OCI-LY1 (cell line): Measurements from ENCODE around the gene TNFAIP3.
"Not testable (repeated sequence)": the region's sequence is repeated elsewhere in the genome, so short reads cannot be mapped to it uniquely, and the experiment has no call there.

ENCODE experiments used
- H2AFZ ChIP-seq: fragments of 200-600 bp; sonication (generic), shearing (Covaris generic); 2 replicates; pipeline ENCODE4 v1.6.0; 2014; ENCODE audit warnings: antibody characterized with exemption, mild to moderate bottlenecking, low read length
- H3F3A ChIP-seq: fragments of 200-600 bp; sonication (generic), shearing (Covaris generic); 2 replicates; pipeline ENCODE4 v1.6.0; 2014; ENCODE audit warnings: mild to moderate bottlenecking, antibody characterized with exemption, low read length, moderate library complexity; ENCODE audit not compliant: insufficient read depth
- H3K27ac ChIP-seq: fragments of 200-600 bp; sonication (generic); 2 replicates; pipeline ENCODE4 v1.5.1; 2014; ENCODE audit warnings: low read length, mixed run types, mild to moderate bottlenecking, low read depth; ENCODE audit not compliant: poor library complexity, severe bottlenecking
- H3K27me3 ChIP-seq: fragments of 200-600 bp; sonication (generic); 2 replicates; pipeline ENCODE4 v1.6.0; 2014; ENCODE audit warnings: antibody characterized with exemption, mild to moderate bottlenecking, low read length, moderate library complexity; ENCODE audit not compliant: insufficient read depth
- H3K36me3 ChIP-seq: fragments of 200-600 bp; sonication (generic); 2 replicates; pipeline ENCODE4 v1.6.1; 2014; ENCODE audit warnings: mild to moderate bottlenecking, antibody characterized with exemption, low read length, moderate library complexity, mixed read lengths; ENCODE audit not compliant: insufficient read depth
- H3K4me1 ChIP-seq: fragments of 200-600 bp; sonication (generic); 2 replicates; pipeline ENCODE4 v1.5.1; 2014; ENCODE audit warnings: mild to moderate bottlenecking, low read length, moderate library complexity; ENCODE audit not compliant: insufficient read depth, severe bottlenecking
- H3K4me2 ChIP-seq: fragments of 200-600 bp; sonication (generic), shearing (Covaris generic); 2 replicates; pipeline ENCODE4 v1.6.1; 2014; ENCODE audit warnings: low read length
- H3K4me3 ChIP-seq: fragments of 200-600 bp; sonication (generic); 2 replicates; pipeline ENCODE4 v1.5.1; 2014; ENCODE audit warnings: low read length, low read depth, mild to moderate bottlenecking, mixed read lengths; ENCODE audit not compliant: poor library complexity, severe bottlenecking
- H3K79me2 ChIP-seq: fragments of 200-600 bp; shearing (Covaris generic); 2 replicates; pipeline ENCODE4 v1.6.1; 2016; ENCODE audit warnings: mixed run types, low read length, mixed read lengths; ENCODE audit not compliant: insufficient read depth
- H3K9ac ChIP-seq: fragments of 200-600 bp; sonication (generic), shearing (Covaris generic); 2 replicates; pipeline ENCODE4 v1.6.1; 2014; ENCODE audit warnings: mild to moderate bottlenecking, low read length, mixed read lengths
- H3K9me2 ChIP-seq: fragments of 200-600 bp; sonication (generic), shearing (Covaris generic); 2 replicates; pipeline ENCODE4 v1.6.1; 2014; ENCODE audit warnings: low read depth, mild to moderate bottlenecking, low read length, mixed read lengths
- H3K9me3 ChIP-seq: fragments of 200-600 bp; shearing (Covaris generic); 2 replicates; pipeline ENCODE4 v1.6.1; 2014; ENCODE audit warnings: low read length, mixed read lengths
- H4K20me1 ChIP-seq: fragments of 200-600 bp; sonication (generic), shearing (Covaris generic); 2 replicates; pipeline ENCODE4 v1.6.0; 2016; ENCODE audit warnings: mild to moderate bottlenecking, low read length; ENCODE audit not compliant: insufficient read depth
- EZH2 ChIP-seq: fragments of 200-600 bp; sonication (generic), shearing (Covaris generic); IDR thresholded peaks from 2 replicates; pipeline ENCODE4 v1.8.0; 2017; ENCODE audit warnings: borderline replicate concordance, mixed run types, mild to moderate bottlenecking, antibody characterized with exemption, low read length, moderate library complexity, mixed read lengths
- TF ChIP-seq, protein P1 (sequence below): fragments of 200-600 bp; sonication (generic), shearing (Covaris generic); IDR thresholded peaks from 2 replicates; pipeline ENCODE4 v1.5.1; 2017; ENCODE audit warnings: mild to moderate bottlenecking, antibody characterized with exemption, low read length, moderate library complexity, mixed read lengths

The TNFAIP3 gene

DNA sequence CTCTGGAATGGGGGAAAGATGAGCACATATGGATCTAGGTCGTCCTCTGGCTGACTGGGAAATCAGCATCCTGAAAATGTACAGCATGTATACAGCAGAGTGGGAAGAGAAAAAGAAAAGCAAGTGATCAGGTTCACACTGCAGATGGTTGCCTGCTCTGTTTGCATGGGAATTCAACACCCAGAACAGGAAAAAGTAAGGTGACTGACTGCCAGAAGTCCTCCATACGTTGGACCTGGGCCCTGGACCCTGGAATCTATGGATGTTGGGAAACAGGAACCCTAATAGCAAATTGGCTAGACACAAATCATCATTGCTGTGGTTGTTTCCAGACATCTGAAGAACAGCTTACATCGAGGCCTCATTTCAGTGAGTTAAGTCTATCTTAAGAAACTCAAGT is 30.3 kb upstream of the TNFAIP3 start:
- Histone ChIP-seq H3K27me3 (no peaks in the 10 kb centered on the region), H3K4me3 (no peak overlapping the region), H3K4me1 (no peaks in the 10 kb centered on the region), H3K9me2 (no peaks in the 10 kb centered on the region), H3K27ac (no peak overlapping the region), H3K79me2 (no peaks in the 10 kb centered on the region), H3K9me3 (no peaks in the 10 kb centered on the region), H4K20me1 (no peaks in the 10 kb centered on the region), H3F3A (no peaks in the 10 kb centered on the region), H3K4me2 (no peak overlapping the region), H3K9ac (no peak overlapping the region), H3K36me3 (no peaks in the 10 kb centered on the region), H2AFZ (no peak overlapping the region)
- TF ChIP-seq, protein P1, sequence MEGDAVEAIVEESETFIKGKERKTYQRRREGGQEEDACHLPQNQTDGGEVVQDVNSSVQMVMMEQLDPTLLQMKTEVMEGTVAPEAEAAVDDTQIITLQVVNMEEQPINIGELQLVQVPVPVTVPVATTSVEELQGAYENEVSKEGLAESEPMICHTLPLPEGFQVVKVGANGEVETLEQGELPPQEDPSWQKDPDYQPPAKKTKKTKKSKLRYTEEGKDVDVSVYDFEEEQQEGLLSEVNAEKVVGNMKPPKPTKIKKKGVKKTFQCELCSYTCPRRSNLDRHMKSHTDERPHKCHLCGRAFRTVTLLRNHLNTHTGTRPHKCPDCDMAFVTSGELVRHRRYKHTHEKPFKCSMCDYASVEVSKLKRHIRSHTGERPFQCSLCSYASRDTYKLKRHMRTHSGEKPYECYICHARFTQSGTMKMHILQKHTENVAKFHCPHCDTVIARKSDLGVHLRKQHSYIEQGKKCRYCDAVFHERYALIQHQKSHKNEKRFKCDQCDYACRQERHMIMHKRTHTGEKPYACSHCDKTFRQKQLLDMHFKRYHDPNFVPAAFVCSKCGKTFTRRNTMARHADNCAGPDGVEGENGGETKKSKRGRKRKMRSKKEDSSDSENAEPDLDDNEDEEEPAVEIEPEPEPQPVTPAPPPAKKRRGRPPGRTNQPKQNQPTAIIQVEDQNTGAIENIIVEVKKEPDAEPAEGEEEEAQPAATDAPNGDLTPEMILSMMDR, result no peak
- TF ChIP-seq EZH2, result no peak

DNA sequence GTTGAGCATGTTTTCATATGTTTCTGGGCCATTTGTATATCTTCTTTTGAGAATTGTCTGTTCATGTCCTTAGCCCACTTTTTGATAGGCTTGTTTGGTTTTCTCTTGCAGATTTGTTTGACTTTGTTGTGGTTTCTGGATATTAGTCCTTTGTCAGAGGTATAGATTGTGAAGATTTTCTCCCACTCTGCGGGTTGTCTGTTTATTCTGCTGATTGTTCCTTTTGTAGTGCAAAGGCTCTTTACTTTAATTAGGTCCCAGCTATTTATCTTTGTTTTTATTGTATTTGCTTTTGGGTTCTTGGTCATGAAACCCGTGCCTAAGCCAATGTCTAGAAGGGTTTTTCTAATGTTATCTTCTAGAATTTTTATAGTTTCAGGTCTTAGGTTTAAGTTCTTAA is 29.0 kb upstream of the TNFAIP3 start:
- H3K36me3 ChIP-seq, H3K4me2 ChIP-seq, H3K79me2 ChIP-seq, H3K9me2 ChIP-seq, H3K27me3 ChIP-seq, H3K4me3 ChIP-seq, H3K9me3 ChIP-seq, H3K9ac ChIP-seq, H4K20me1 ChIP-seq, H3K4me1 ChIP-seq, H3F3A ChIP-seq, H2AFZ ChIP-seq, H3K27ac ChIP-seq: not testable (repeated sequence)

DNA sequence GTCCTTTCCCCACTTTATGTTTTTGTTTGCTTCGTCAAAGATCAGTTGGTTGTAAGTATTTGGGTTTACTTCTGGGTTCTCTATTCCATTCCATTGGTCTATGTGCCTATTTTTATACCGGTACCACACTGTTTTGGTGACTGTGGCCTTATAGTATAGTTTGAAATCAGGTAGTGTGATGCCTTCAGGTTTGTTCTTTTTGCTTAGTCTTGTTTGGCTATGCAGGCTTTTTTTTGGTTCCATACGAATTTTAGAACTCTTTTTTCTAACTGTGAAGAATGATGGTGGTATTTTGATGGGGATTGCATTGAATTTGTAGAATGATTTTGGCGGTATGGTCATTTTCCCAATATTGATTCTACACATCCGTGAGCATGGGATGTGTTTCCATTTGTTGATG is 28.5 kb upstream of the TNFAIP3 start:
- not testable (repeated sequence) for H3K9me3 ChIP-seq, H3K79me2 ChIP-seq

DNA sequence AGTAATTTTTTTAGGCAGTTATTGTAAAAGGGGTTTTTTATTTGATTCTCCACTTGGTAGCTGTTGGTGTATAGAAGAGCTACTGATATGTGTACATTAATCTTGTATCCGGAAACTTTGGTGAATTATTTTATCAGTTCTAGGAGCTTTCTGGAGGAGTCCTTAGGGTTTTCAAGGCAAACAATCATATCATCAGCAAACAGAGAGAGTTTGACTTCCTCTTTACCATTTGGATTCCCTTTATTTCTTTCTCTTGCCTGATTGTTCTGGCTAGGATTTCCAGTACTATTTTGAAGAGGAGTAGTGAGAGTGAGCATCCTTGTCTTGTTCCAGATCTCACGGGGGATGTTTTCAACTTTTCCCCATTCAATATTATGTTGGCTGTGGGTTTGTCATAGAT is 28.0 kb upstream of the TNFAIP3 start:
- Histone ChIP-seq H4K20me1 (no peaks in the 10 kb centered on the region), H3K4me1 (no peaks in the 10 kb centered on the region), H3K79me2 (no peaks in the 10 kb centered on the region), H2AFZ (no peak overlapping the region), H3K9me2 (no peaks in the 10 kb centered on the region), H3K36me3 (no peaks in the 10 kb centered on the region), H3K9me3 (no peaks in the 10 kb centered on the region), H3K4me3 (no peak overlapping the region), H3F3A (no peaks in the 10 kb centered on the region), H3K9ac (no peak overlapping the region), H3K27ac (no peak overlapping the region), H3K4me2 (no peak overlapping the region), H3K27me3 (no peaks in the 10 kb centered on the region)
- TF ChIP-seq EZH2, result no peak
- TF ChIP-seq, protein P1, result no peak

More for the DNA sequence above, 28.5 kb upstream of the TNFAIP3 start:
- H3K36me3 ChIP-seq, H3K9me2 ChIP-seq, H3K4me1 ChIP-seq, H3K4me3 ChIP-seq, H3K27ac ChIP-seq, H2AFZ ChIP-seq, H3K27me3 ChIP-seq, H3K4me2 ChIP-seq, H4K20me1 ChIP-seq, H3K9ac ChIP-seq, H3F3A ChIP-seq: not testable (repeated sequence)
